ENCODE data around the gene CD28.
"Not testable (repeated sequence)": the region's sequence is repeated elsewhere in the genome, so short reads cannot be mapped to it uniquely, and the experiment has no call there.

The CD28 gene

DNA sequence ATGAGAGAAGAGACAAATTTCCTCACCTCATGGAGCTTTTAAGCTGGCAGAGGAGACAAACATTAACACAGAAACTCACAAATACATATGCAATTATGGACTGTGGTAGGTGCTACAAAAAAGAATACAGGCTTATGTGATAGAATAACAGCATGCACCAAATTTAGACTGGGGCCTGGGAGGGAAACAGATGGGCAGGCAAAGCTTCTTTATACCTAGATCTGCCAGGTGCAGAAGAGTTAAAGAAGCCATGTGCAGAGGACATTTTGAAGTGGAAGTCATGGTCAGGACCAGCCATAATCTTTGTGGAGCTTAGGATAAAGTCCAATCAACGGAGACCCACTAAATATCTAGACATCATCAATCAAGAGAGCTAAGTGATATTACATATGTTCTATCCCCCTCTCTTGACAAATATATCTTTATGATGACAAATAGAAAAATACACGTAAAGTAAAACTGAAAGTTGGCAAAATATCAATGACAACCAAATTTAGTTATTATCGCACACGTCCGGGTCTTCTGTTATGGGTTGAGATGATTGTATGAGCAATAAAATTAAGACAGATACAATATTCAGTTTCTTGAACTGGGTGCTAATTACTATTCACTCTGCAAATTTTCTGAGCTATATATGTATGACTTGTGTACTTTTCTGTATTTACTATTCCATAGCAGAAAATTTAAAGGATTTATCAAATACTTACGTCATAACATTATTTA is 44.1 kb downstream of the CD28 start:
- DNase-seq: no peak

DNA sequence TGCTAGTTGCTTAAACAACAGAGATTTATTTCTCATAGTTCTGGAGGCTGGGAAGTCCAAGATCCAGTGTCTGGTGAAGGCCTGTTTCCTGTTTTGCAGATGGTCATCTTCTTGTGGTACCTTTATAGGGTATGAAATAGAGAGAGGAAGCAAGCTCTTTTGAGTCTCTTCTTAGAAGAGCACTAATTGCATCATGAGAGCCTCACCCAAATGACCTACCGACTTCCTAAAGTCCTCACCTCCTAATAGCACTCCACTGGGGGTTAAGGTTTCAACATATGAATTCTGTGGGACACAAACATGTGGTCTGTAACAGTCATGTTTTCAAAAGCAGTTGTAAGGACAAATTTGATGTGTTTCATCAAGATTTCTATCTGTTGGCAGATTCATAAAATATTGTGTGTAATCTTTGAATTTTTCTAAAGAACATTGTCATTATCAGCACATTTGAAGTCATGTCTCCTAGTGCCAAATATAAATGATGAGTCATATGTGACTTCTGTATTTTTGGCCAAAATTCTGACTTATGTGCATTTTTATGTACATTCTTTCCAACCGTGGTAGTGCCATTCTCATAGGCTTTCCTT is 45.3 kb downstream of the CD28 start:
- no peak for DNase-seq

DNA sequence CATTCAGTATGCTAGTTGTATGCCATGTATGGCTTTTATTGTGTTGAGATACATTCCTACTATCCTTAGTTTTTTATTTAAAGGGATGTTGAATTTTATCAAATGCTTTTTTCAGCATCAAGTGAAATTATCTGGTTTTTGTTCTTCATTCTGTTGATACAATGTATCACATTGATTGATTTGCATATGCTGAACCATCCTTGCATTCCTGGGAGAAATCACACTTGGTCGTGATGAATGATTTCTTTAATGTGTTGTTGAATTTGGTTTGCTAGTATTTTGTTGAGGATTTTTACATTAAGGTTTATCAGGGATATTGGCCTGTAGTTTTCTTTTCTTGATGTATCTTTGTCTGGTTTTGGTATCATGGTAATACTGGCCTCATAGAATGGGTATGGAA is 49.7 kb downstream of the CD28 start:
- DNase-seq: no peak

DNA sequence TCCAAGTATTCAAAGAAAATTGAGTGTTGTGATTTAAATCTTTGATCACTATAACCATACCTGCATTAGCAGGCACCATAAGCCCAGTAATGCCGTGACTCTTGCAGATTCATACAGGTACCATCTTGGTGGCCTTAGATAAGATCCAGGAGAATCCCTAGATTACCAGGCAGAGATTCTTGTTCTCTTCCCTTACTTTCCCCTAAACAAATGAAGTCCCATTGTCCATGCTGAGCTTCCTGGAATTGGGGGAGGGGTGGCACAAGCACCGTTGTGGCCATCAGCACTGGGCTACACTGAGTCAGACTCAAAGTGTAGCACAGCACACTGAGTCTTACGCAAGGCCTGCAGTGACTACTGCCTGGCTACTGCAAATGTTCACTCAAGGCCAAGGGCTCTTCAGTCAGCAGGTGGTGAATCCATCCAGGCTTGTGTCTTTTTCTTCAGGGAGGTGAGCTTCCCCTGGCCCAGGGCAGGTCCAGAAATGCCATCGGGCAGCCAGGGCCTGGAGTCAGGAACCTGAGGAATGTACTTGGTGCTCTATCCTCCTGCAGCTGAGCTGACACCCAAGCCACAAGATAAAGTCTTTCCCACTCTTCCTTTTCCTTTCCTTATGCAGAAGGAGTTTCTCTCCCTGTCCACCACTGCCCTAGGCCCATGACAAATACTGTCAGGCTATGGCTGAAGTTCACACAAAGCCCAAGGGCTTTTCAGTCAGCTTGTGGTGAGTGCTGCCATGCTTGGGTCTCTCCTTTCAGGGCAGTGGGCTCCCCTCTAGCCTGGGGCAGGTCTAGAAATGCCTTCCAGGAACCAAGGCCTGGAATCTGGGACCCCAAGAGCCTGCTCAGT is 52.6 kb downstream of the CD28 start:
- no peak for DNase-seq

DNA sequence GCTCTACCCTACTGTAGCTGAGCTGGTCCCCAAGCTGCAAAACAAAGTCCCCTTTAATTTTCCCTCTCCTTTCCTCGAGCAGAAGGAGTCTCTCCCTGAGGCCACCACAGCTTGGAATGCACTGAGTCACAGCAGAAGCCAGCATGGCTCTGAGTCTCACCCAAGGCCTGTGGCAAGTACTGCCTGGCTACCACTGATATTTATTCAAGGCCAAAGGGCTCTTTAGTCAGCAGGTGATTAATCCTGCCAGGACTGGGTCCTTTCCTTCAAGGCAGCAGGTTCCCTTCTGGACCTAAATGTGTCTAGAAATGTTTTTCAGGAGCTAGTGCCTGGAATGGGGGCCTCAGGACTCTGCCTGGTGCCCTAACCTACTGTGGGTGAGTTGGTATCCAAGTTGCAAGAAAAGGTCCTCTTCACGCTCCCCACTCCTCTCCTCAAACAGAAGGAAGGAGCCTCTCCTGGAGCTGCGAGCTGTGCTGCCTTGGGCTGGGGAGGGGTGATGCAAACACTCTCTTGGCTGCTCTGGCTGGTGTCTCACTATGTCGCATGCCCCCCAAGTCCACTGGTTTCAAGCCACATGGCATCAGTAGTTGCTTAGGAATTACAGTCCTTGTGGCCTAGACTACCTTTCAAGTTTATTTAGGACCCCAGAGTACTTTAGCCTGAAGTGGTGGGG is 53.4 kb downstream of the CD28 start:
- no peak for DNase-seq

DNA sequence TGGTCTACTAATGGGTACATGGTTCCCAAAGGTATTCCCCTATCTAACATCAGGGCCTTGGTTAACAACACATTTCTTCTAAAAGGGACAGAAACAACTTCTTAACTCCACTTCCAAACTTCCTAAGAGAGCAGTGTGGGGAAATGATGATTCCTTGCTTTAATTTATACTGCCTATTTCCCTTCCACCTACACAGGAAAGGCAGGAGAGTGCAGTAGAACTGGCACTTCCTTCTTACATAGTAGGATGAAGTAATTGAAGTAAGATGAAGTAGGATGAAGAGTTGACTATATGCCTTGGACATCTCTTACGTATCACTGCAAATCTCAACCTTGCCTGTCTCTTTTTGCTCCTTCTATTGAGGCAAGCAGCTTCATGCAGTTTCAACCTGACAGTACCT is 54.7 kb downstream of the CD28 start:
- DNase-seq: no peak

DNA sequence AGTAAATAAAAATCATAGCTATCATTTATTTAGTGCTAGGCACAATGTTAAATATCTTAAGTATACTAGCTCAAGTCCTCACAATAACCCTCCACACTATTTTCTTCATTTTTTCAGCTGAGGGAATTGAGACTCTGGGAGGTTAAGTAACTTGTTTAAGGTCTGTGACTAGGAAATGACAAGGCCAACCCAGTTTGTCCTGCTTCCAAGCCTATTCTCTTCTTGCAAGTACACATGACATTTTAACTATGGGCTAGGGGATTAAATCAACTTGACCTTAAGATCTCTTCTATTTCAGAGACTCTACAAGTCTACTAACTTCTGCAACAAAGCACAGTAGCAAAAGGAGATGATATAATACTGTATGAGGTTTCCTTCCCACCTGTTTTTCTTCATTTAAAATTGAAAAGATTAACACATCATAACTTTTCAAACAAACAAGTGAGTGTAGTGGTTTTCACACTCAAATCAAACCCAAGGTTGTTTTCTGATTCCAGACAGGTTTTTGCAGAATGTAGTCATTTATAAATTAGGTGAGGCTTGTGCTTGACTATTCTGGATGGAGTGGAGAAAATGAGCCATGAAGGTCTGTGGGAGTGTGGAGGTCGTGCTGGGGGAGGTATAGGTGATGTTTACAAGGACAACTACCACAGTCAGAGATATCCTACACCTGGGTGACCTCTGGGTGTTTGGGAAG is 57.0 kb downstream of the CD28 start:
- DNase-seq: no peak

DNA sequence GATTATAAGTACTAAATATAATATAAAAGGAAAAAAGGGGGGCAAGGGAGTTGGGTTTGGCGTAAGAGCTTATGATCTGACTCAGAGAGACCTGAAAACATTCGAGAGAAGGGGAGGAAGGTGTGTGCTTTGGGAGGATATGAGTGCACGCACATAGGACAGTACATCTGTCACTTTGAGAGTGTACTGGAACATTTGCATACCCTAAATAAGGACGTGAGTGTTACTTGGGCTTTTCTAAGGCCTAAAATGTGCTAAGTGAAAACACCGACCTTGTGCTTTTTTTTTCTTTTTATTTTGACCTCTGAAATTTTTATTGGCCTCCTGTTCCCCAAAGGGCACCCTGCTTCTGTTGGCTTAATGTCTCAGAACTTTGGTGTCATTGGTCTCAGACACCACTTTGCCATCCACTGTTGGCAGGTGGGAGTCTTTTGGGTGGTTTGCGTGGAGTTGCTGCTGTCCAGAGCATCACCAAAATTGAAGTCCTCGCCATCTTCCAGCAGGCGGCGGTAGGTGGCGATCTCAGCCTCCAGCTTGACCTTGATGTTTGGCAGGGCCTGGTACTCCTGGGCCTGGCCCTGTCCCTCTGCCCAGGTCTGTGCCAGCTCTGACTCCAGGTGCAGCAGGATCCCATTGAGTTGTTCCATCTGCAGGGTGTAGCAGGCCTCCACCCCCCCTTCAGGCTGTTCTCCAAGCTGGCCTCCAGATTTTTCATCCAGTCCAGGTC is 57.7 kb downstream of the CD28 start:
- no peak for DNase-seq

DNA sequence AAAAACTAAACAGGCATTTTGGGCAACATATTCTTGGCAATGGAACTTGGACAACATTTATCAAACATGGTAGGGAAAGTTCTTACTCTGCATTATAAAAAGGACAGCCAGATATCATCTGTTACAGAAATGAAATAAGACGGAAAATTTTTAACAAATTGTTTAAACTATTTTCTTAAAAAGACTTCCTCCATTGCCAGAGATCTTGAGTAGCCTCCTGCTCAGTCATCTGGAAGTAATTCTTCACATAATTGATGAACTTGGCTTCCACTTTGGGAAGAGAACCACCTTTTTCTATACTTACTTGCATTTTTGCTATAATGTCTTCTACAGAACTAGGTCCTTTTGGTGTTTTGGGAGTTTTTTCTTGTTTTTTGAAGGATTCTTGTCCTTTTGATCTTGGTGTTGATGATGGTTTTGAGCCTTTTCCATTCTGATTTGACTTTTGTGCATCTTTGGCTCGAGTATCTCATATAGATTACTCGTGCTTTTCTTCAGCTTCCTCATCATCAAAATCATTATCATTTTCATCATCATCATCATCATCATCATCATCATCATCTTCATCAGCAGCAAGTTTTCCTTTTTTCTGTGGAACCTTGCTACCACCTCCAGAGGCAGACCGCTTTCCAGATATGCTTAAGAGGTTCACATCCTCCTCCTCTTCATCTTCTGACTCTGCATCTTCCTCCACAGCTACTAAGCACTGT is 66.2 kb downstream of the CD28 start:
- no peak for DNase-seq

DNA sequence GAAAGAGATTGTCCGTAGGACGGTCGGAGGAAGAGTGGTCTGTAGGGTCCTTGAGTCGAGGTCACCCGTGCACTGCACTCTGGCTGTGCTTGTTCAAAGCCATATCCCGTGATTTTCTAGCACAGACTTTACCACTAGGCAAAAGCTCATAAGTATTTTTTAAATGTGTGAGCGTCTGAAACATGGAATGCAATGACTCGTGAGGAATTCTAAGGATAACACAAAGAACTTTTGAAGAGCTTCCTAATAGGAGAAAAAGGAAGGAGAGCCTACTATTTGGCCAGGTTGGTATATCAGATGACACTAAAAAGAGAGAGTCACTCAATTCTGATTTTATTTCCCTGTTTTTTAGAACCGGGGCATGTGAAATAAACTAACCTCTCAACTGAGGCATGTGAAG is 68.3 kb downstream of the CD28 start:
- no peak for DNase-seq

DNA sequence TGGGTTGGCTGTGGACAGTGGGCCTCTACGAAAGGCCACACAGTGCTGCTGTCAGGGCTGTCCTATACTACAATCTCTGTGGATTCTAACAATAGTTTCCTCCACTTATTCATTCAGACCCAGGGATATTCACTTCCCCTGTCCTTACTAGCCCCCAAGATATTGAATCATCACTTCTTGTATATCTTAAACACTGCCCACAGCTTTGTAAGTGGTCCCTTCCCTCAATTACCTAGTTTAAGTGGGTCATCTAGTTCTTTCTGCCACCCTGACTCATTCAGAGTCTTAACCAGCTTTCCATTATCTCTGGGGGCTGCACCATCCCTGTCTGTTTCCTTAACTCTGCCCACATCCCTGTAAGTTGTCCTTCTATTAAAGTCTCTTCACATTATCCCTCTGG is 69.2 kb downstream of the CD28 start:
- DNase-seq: no peak

DNA sequence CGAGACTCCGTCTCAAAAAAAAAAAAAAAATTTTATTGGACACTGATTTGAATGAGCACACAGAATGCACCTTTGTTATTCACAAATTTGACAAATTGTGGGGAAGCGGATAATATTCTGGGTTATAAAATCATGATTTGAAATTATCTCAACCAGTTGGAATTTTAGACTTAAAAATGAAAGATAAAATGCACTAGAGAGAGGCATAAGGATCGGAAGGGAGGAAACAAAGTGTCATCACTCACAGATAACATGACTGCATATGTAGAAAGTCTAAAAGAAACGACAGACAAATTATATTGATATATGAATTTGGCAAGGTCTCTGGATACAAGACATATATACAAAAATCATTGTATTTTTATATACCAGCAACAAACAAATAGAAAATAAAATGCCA is 70.6 kb downstream of the CD28 start:
- no peak for DNase-seq

DNA sequence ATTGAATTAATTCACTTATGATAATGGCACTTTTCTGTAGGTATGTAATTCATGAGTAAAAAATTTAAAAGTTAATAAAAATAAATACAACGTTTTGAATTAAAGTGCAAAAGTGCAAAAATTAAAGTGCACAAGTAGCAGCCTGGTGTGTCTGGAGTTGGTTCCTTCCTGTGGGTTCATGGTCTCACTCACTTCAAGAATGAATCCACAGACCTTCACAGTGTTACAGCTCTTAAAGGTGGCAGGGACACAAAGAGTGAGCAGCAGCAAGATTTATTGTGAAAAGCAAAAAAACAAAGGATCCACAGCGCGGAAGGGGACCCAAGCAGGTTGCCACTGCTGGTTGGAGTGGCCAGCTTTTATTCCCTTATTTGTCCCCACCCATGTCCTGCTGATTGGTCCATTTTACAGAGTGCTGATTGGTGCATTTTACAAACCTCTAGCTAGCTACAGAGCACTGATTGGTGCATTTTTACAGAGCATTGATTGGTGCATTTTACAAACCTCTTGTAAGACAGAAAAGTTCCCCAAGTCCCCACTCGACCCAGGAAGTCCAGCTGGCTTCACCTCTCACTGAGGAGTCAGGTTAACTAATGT is 73.1 kb downstream of the CD28 start:
- not testable (repeated sequence) for DNase-seq

DNA sequence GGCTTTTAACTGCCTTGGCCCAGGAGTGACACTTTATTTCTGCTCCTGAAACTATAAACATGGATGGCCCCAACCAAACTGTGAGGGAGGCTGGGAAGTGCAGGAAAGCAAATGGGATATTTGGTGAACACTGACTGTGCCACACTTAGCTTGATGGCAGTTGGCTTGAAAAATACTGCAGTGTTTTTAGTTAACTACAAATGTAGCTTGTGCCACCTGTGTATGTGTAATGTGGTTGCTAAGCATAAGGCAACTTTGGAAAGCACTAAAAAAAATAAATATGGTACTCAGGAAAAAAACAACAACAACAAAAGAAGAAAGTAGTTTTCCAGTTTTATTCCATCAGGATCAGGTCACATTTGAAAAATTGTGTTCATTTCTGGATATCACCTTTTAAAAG is 73.8 kb downstream of the CD28 start:
- DNase-seq: no peak

DNA sequence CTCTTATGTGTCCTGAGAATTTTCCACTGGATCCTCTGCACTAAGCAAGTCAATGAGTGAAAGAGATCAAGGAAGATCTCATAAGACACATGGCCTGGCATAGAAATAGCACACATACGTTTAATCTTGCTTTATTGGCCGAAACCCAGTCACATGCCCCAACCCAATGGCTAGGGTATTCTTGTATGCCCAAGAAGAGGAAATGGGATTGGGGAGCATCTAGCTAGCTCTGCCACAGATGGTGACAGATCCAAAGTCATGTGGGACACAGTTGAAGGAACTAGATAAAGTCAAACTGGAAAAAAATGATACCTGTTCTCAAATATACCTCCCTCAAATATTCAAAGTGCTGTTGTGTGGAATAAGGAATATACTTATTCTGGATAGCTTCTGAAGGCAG is 74.7 kb downstream of the CD28 start:
- no peak for DNase-seq

DNA sequence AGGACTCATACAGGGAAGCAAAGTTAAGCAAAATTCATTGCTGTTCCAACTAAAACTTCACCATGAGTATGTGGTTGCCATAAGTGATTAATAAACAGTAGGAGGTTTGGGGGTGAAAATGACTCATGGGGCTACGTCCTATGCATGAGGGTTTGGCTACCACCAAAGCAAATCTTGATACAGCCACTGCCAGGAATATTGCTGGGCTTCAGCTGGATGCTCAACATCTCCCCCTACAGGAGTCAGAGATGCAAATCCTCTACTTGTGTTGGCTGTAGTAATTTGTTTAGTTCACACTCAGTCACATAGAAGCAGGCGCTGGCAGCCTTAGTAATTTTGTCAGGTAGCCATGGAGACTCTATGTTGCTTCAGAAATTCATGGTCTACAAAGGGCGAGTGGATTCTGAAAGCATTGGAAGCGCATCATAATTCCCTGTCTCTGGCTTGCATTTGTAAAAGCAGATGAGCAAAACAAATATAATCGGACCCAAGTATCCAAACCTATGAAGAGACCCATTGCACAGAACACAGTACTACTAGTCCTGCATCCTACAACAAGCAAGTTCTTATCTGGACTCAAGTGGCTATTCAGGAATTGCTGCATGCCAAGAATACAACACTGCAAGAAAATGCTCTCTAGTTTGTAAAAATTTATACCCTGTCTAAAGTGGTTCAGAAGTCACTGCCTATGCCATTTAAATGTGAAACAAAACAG is 76.0 kb downstream of the CD28 start:
- DNase-seq: no peak

DNA sequence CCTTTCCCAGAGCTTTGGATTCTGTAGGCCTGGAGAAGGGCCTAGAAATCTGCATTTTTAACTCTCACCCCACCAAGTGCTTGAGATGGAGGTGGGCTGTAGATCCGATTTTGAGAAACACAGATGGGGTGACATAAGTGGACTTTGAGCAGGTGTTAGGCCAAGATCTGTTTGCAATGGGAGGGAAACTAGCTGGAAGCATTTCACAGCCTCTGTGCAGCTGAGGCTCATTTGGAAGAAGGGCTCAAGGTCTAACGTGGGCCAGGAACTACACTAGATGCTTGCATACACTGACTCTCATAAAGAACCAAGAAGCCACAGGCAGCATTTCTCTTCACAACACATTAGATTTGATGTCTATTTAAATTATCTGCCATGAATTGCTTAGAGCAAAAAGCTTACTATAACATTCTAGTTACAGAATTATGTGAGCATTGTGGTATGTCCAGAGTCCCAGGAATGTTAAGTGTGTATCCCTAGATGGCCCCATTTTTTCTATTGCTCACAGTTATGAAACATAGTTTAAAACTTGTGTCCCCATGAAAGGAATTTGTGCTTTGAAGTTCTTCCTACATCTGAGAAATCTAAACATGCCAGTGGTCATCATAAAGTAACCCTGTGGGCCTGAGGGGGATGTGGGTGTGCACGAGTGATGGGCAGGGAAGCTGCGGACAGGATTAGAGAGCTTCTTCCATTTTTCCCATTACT is 77.2 kb downstream of the CD28 start:
- no peak for DNase-seq

DNA sequence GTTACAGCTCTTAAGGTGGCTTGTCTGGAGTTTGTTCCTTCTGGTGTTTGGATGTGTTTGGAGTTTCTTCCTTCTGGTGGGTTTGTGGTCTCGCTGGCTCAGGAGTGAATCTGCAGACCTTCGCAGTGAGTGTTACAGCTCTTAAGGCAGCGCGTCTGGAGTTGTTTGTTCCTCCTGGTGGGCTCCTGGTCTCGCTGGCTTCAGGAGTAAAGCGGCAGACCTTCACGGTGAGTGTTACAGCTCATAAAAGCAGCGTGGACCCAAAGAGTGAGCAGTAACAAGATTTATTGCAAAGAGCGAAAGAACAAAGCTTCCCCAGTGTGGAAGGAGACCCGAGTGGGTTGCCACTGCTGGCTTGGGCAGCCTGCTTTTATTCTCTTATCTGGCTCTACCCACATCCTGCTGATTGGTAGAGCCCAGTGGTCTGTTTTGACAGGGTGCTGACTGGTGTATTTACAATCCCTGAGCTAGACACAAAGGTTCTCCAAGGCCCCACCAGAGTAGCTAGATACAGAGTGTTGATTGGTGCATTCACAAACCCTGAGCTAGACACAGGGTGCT is 78.4 kb downstream of the CD28 start:
- not testable (repeated sequence) for DNase-seq

DNA sequence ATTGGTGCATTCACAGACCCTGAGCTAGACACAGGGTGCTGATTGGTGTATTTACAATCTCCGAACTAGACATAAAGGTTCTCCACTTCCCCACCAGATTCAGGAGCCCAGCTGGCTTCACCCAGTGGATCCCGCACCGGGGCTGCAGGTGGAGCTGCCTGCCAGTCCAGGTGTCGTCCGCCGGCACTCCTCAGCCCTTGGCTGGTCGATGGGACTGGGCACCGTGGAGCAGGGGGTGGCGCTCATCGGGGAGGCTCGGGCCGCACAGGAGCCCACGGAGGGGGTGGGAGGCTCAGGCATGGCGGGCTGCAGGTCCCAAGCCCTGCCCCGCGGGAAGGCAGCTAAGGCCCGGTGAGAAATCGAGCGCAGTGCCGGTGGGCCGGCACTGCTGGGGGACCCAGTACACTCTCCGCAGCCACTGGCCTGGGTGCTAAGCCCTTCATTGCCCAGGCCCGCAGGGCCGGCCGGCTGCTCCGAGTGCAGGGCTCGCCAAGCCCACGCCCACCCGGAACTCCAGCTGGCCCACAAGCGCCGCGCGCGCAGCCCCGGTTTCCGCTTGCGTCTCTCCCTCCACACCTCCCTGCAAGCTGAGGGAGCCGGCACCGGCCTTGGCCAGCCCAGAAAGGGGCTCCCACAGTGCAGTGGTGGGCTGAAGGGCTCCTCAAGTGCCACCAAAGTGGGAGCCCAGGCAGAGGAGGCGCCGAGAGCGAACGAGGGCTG is 79.1 kb downstream of the CD28 start:
- not testable (repeated sequence) for DNase-seq
